H1 (cell line): ENCODE results near the gene PAX8. TPM values are rescaled to one million over a fixed set of nuclear protein-coding genes. Genes with fewer than 3 reads are reported as not detected.

ENCODE experiments used
- polyA plus RNA-seq, 7 experiments: library from polyadenylated mRNA; depleted of rRNA in 3 of 7; stranded (reverse) in 5 of 7; unstranded in 2 of 7; fragments of >200 nt in 5 of 7; fragments of 200-250 nt in 2 of 7; gene quantifications; 1 replicate in 5 of 7; 2 replicates in 1 of 7; 4 replicates in 1 of 7; pipeline versions ENCODE4 v1.2.1 to v1.2.3, GENCODE V29; 2011 to 2013; ENCODE audit warnings: missing spikeins in 2 of 7, mixed read lengths in 2 of 7
- total RNA-seq: library from RNA; stranded (reverse); fragmentation: NEBNext Ultra II Directional; extraction: Animal tissue kit (Norgen Biotek cat#: 25700); gene quantifications from 2 replicates; pipeline ENCODE4 v1.2.1, GENCODE V29; 2021
- TF ChIP-seq, protein P1 (sequence below): IDR thresholded peaks from 2 replicates; pipeline ENCODE4 v1.6.1; 2011; ENCODE audit warnings: low read length, improper control_type of control experiment

PAX8 gene
- total and polyA plus RNA-seq, 2 of the 8 experiments (the other 6 are each of a cell fraction or from before 2014, with no cell fraction given), result 0.02 TPM; not detected in 1

DNA sequence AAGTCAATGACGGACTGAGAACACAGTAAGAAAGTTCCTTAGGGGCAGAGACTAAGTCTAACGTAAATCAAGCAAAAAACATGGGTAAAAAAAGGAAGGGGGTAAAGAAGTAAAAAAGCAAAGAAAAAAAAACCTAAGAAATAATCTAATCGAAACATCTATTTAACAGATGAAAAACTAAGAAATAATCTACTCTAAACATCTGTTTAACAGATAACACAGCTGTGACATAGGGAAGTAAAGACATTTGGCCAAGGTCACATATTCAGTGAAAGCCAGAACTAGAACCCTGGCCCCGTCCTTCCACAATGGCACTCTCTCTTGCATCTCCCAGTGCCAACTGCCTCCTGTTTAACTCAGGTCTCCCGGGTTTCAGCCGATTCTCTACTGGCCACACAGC lies 56.9 kb downstream of the PAX8 start (continued):
- TF ChIP-seq, protein P1, sequence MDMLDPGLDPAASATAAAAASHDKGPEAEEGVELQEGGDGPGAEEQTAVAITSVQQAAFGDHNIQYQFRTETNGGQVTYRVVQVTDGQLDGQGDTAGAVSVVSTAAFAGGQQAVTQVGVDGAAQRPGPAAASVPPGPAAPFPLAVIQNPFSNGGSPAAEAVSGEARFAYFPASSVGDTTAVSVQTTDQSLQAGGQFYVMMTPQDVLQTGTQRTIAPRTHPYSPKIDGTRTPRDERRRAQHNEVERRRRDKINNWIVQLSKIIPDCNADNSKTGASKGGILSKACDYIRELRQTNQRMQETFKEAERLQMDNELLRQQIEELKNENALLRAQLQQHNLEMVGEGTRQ, result no peak
